GM19455 (cell line): Measurements from ENCODE around the gene TSPAN32.

Experiments
- ATAC-seq: cut with Tn5 transposase; IDR thresholded peaks from one replicate; pipeline ENCODE4 v1.9.1; 2021; ENCODE audit not compliant: unreplicated experiment

Gene TSPAN32

DNA sequence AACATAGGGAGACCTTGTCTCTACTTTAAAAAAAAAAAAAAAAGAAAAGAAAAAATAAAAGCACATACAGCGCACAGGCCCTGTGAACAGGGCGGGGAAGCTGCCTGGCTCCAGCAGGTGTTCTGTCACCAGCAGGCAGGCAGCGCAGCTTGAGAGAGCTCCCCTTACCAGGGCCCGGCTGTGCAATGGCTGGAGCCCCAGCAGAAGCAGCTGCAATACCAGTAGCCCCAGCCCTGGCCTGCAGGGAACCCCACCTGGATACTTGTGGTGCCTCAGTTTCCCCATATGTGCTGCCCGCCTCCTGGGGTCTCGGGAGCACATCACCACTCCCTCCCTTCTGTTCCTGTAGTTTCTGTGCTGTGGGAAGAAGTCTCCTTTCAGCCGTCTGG, 12.3 kb downstream of the TSPAN32 start:
- ATAC-seq, result no peak

DNA sequence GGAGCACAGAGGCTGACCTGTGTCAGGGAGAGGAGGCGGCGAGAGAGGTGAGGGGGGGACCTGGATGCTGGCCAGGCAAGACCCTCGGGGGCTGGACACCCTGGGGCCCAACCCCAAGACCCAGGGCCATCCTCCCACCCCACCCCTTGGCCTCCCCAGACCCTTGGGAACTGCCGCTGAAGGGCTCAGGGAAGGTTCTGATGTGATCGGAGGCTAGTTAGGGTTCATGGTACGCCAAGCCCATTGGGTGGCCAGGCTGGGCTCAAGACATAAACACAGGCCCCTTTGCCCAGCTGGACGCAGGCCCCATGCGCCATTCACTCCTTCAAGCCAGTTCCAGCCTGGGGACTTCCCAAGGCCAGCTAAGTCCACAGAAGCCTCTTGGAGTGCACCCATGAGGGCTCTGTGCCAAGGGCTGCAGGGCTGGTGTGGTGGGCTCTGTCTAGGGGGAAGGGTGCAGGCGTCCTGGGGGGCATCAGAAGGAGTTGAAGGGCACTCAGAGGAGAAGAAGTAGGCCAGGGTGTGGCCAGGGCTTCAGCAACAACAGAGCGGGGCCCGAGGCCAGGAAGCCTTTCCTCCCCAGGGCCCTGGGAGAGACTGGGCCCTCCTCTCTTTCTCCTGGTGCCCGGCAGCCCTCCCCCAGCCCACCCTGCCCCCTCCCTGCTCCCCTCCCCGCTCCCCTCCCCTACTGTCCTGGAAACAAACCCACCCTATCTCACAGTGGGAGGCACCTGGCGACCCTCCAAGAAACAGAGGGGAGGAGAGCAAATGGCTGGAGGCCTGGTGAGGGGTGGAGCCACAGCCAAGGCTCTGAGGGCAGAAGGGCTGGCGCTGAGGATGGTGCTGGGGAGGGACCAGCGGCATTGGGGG, 12.9 kb downstream of the TSPAN32 start:
- ATAC-seq, result no peak

DNA sequence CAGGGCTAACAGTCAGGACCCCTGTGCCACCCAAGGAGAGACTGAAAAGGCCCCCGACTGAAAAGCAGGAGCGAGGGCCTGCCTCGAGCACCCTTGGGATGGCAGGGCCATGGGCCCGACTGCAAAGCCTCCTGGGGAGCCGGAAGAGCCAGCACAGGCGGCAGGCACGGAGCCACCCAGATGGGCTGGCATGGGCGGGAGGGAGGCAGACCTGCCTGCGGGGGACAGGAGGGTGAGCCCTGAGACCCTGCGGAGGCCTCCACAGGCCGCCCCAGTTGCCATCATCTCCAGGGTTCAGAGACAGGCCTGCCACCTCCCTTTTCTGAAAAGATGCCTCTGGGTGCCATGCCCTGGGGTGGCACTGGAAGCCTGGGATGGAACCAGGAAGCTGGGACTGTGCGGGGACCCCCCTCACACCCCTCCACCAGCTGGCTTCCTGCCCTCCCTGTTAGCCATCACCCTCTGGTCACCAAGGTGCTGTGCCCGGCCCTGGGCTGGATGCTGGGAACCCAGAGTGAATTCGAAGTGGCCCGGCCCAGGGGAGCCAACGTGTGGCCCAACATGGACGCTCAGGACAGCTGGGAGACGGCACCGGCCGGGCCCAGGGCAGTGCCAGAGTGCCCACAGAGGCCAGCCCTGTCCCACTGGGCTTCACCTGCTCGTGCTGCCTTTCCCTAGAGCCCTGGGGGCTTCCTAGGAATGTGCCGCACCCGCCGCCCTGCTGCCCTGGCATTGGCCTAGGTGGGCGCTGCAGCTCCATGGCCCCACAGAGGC, 13.8 kb downstream of the TSPAN32 start:
- ATAC-seq, result no peak

DNA sequence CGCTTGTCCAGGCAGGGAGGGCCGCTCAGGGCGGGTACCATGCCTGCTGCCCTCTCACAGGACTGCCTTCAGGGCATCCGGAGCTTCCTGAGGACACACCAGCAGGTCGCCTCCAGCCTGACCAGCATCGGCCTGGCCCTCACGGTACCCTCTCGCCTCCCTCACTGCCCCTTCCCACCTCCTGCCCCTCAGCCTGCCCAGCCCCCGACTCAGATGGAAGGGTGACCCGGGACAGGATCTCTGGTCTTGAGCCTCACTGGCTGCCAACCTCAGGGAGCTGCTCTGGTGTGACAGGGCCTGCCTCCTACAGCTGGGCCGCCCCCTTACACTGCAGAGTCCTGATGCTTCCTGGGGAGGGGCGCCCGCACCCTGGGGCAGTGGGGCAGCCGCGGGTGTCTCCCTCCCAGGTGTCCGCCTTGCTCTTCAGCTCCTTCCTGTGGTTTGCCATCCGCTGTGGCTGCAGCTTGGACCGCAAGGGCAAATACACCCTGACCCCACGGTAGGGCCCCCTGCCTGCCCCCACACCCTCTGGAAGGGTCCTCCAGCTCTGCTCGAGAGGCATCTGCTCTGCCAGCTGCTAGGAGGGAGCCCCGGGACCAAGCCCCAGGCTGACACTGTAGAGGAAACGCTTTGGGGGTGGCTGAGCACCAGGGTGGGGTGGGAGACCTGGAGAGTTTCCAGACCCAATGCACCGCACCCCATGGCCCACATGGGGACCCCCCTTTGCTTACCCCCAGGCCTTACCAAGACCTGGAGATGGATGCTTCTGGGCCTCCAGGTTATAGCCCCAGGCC, 14.6 kb downstream of the TSPAN32 start:
- no peak for ATAC-seq

DNA sequence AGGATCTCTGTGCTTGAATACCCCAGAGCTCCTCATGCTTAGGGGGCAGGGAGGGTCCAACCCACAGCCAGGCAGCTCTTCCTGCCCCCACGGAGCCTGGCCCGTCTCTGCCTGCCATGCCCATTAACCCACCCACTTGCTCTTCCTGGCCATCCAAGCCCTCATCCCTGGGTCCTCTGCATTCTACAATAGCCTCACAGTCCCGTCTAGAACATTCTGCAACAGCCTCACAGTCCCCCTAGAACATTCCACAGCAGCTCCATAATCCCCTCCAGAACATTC, 15.1 kb downstream of the TSPAN32 start:
- no peak for ATAC-seq

DNA sequence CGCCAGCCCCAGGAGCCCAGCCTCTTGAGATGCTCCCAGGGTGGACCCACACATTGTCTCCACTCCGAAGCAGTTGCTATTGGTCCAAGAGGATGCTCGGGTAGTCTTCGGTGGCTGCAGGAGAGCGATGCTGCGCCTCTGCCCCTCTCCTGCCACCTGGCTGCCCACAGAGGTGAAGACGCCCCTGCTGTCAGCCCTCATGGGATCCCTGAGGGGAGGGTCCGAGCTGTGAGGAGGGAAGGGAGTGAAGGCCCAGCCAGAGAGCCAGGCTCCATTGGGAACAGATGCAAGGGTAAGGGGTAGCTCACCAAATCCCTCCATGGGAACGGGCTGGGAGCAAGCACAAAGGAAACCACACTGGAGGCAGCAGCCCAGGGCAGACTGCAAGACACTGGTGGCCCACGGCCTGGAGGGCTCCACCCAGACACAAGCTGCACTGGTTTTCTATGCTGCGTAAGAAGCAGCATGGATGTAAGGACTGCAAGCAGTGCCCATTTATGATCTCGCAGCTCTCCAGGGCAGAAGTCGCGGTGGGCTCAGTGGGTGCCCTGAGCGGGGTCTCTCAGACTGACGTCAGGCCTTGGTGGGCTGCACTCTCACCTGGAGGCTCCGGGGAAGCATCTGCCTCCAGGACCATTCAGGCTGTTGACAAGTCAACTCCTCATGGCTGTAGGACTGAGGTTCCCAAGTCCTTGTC, 15.7 kb downstream of the TSPAN32 start:
- ATAC-seq, result no peak

DNA sequence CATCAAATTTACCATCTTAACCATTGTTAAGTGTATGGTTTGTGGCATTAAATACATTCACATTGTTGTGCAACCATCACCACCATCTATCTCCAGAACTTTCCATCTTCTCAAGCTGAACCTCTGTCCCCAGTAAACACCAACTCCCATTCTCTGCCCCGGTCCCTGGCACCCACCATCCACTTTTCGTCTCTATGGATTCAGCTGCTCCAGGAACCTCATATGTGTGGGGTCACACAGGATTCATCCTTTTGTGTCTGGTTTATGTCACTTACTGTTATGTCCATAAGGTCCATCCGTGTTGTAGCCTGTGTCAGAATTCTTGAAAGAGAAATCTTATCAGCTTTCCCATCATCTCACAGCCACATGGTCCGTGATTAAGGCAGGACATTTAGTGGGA, 16.3 kb downstream of the TSPAN32 start:
- no peak for ATAC-seq

DNA sequence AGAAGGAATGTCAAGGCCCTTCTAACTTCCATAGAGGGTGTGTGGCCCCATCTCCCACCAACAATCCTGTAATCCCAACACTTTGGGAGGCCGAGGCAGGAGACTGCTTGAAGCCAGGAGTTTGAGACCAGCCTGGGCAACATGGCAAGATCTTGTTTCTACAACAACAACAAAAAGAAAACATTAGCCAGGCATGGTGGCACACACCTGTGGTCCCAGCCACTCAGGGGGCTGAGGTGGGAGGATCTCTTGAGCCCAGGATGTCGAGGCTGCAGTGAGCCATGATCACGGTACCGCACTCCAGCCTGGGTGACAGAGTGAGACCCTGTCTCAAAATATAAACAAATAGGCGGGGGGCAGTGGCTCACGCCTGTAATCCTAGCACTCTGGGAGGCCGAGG, 16.9 kb downstream of the TSPAN32 start:
- ATAC-seq, result no peak

DNA sequence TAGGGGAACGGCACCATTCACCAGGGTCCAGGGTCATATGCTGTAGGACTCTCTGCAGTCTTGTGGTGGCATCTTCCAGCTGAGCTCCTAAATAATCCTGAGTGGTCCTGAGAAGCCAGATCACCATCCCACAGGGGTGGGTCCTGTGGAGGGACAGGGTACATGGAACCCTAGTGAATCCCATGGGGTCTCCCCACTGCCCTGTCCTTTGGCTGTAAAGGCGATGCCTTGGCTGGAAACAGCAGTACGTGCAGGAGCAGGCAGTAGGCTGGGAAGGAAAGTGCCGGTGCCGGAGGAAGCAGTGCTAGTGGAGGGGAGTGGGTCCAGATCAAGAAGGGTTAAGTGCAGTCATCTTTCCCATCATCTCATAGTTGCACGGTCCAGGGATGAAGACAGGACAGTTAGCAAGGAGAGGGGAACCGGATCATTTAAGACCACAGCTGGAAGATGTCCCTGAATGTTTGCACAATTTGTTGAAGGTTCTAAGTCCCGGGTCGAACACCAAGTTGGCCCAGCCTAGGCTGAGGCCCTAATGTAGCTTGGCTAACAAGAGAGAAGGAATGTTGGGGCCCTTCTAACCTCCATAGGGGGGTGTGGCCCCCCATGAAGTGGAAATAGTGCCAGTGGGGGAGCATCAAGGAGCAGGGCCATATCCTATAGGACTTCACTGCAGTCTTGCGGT, 18.1 kb downstream of the TSPAN32 start:
- ATAC-seq, result no peak

DNA sequence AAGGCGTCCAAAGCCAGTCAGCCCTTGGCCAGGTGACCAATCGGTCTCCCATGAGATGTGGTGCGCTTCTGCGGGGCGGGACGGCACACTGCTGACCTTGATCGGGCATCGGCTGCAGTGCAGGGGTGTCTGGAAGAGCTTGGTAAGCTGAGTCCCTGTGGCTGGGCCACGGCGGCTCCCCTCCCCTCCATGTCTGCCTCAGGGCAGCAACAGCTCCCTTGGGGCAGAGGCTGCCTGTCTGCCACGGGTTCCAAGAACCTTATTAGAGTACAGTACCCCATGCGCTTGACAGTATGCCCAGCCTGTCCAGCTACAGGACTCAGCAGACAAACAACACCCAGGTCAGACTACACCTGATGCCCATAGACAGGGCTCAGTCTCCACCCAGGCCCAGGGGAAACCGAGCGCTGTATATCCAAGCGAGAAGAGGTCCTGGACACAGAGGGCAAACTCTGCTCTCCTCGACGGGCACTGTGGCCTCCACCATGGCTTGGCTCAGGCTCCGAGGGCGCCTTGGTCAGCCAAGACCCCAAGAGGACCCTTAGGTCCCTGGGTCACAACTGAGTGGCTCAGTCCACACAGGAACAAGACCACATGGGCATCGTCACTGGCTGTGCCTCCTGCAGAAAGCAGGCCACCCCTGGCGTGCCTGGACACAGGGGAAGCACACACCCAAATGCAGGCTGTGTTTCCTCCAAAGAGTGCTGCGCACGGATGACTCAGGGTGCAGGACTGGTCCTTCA, 18.9 kb downstream of the TSPAN32 start:
- no peak for ATAC-seq

DNA sequence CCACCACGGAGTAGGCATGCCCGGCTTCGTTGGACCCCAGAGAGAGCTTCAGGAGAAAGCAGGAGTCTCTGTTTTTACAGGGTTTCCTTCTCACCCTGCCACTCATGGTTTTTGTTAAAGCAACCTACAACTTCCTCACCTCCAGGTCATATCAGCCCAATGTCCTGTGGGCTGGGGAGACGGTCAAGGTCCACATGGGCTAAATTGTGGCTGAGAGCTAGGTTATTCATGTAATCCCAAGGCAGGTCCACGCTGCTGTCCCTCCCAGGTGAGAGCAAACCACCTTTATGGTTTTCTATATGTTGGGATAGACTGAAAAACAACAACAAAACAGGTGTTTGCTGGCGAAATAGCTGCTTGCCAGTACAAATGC, 19.5 kb downstream of the TSPAN32 start:
- no peak for ATAC-seq

DNA sequence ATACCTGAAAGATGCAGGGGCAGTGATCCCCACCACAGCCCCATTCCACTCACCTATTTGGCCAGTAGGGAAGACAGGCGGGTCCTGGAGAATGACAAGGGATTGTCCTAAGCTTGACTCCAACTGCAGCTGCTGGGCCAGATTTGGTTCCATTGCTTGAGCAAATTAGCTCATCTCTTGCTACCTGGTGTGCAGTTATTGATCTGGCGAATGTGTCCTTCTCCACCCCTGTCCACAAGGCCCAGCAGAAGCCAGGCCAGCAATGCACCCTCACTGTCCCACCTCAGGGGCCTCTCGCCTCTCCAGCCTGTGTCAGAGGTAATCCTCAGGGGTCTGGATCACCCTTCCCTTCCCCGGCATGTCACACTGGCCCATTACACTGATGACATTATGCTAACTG, 23.3 kb downstream of the TSPAN32 start:
- ATAC-seq, result no peak

DNA sequence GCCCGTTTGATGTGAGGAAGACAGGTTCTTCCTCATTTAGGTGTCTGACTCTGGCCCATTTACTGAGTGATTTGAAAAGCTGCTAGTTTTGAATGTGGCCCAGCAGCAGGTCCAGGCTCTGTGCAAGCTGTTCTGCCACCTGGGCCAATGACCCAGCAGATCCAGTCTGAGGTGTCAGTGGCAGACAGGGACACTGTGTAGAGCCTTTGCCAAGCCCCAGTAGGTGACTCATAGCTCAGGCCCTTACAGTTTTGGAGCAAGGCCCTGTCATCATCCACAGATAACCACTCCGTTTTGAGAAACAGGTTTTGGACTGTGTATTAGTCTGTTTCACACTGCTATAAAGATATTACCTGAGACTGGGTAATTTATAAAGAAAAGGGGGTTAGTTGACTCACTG, 23.9 kb downstream of the TSPAN32 start:
- ATAC-seq, result no peak

DNA sequence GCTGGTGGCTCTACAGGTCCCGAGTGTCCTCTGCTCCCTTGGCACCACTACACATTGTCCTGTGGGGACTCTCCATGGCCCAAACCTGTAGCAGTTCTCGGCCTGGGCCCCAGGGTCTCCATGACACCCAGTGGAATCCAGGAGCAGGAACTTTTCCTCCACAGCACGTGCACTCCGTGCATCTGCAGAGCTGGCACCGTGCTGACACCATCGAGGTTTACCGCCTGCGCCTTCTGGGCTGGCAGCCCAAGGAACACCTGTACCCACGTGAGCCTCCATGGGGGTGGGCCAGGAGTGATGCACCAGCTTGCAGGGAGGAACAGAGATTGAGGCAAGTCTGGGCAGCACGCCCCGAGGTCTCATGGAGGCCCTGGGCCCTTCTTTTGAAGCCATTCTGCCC, 25.2 kb downstream of the TSPAN32 start:
- no peak for ATAC-seq

DNA sequence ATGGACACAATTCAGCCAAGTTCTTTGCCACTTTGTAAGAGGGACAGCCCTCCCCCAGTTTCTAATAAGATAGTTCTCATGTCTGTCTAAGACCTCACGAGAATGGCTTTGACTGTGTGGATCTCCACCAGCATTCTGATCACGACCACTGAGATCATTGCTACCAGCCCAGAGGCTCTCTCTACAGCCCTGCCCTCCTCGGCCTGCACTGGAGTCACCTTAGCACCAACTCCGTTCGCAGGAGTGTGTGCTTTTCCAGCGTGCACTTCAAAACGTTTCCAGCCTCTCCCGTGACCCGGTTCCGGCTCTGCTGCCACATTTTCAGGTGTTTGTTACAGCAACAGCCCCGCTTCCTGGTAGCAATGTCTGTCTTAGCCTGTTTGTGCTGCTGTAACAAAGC, 26.2 kb downstream of the TSPAN32 start:
- no peak for ATAC-seq

DNA sequence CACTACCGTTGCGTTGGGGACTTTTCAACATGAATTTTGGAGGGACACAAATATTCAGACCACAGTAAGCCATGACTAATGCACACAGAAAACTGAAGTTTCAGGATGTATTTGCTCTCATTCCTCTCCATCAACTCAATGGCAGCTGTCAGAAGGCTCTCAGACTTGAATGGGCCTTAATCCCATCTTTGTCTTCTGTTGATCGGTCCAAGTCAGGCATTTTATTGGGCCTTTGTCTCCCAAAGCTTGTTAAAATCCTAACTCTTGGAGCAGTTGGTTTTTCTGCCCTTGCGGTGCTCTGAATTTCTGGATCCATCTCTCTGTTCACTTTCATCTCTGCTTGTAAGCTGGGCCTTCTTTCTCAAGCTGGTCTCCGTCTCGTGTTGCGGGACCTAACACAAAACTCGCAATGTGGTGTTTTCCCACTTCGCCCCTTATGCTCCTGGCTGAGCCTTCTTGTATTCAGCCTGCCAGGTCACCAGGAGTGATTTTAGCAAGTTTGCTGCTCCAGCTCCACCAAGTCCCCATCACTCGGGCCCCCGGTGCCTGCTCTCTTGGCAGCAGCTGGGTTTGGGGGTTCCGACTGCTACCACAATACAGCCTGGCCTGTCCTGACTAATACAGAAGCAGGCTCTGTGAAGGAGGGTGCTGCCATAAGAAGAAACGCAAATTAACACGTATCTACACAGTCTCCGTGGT, 27.0 kb downstream of the TSPAN32 start:
- no peak for ATAC-seq

DNA sequence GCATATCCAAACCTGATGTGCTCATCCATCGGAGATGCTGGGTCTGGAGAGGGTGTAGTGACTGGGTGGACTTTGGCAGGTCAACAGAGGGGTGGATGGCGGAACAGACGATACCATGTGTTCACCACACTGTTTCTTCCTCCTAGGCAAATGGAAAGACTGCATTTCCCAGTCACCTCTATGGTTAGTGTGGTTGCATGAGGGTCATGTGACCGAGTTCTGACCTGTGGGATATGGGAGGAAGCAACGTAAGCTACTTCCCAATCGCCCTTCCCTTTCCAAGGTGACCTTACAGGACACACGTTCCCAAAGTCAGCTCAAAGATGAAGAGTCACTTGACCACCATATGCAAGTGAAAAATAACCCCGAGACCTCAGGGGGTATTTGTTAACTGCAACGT, 27.7 kb downstream of the TSPAN32 start:
- no peak for ATAC-seq

DNA sequence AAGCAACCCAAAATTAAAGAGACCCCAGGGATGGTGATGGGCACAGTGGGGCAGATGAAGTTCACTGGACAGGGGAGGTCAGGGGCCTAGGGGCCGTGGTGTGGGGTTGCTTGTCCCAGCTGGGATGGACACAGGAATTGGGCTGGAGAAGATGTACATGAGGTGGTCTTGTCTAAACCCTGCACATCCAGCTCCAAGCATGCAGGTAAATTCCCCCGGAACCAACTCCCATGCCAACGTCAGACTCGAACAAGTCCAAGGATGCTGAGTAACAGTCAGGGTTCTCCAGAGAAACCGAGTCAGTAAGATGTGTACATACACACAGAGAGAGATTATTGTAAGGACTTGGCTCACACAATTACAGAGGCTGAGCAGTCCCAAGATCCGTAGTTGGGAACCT, 28.9 kb downstream of the TSPAN32 start:
- ATAC-seq, result no peak

DNA sequence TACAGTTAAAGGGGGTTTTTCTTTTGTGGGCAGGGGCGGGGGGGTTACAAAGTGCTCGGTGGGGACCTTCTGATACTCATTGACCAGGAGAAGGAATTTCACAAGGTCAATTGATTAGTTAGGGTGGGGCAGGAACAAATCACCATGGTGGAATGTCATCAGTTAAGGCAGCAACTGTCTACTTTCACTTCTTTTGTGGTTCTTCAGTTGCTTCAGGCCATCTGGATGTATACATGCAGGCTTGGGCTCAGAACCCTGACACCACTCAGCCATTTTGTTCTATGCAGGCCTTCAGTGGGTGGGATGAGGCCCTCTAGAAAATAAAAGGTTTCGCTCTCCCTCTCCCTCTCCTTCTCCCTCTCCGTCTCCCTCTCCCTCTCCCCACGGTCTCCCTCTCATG, 29.6 kb downstream of the TSPAN32 start:
- ATAC-seq, result no peak
